ENCODE data around the gene TBX18.

Gene TBX18

DNA sequence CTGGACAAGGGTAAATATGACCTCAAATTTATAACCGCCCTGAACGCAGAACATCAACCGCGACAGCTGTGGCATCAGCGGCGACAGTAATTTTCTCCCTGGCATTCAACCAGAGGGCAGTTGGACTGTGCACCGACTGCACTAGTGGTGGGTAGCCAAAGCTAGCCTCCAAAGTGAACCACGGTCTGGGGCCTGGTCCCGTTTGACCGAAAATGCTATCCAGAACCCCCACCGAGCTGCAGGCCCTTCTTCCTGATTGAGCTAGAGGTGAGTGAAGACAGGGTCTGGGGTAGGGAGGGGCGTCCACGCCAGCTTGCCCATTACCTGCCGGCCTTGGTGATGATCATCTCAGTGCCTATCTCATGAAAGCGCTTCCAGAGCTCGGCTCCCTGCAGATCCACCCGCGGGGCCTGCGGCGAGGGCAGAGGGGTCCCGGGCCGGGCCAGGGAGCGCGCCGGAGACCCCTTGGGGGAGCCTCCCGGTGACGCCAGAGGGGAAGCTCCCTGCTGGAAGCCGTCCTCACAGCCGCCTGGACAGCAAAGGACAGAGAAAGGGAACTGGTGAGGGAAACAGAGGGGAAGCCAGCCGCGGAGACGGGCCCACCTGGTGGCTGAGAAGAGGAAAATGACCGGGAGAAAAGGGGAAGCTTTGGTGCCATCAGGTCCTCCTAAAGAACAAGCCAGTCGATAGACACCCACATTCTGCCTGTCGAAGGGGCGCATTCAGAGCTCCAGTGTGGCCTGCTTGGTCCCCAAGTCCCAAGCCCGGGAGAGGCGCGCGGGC, 2.0 kb downstream of the TBX18 start:
- Histone ChIP-seq H2AFZ (ENCODE audit: low read depth, low read length) (peak overlapping the region; percentile 64), H2BK120ac (ENCODE audit: low read depth, low read length) (peak overlapping the region; percentile 35), H3K4ac (ENCODE audit: low read depth in 1 of 2, low read length in 2 of 2) (peak overlapping the region; percentile 13 to 73), H4K91ac (ENCODE audit: low read length) (peak overlapping the region; percentile 78), H3K23ac (ENCODE audit: low read length in 2 of 2) (peak overlapping the region in 1 of 2 experiments; percentile 72), H3K18ac (ENCODE audit: low read depth in 1 of 2, low read length in 2 of 2) (peak overlapping the region; percentile 46 to 72), H2BK12ac (ENCODE audit: low read length in 2 of 2) (peak overlapping the region in 1 of 2 experiments; percentile 54), H4K8ac (ENCODE audit: low read length) (peak overlapping the region; percentile 85), H3K14ac (ENCODE audit: low read length in 2 of 2) (peak overlapping the region in 1 of 2 experiments; percentile 35), H3K27me3 (ENCODE audit: control insufficient read depth in 1 of 2, insufficient read depth in 1 of 2, low read length in 2 of 2) (peaks cover 0 to 19% of the 10 kb centered on the region in 2 experiments), H3K9me3 (ENCODE audit: control insufficient read depth, low read length) (no peaks in the 10 kb centered on the region), H3K9ac (ENCODE audit: low read length) (peak overlapping the region; percentile 97), H2AK5ac (ENCODE audit: low read length, severe bottlenecking) (no peak overlapping the region), H3K4me3 (ENCODE audit: insufficient read depth in 1 of 2, low read depth in 1 of 2, low read length in 2 of 2) (peak overlapping the region; percentile 69 to 94), H3K79me1 (replicated peaks; ENCODE audit: low read length, poor library complexity, severe bottlenecking) (peaks cover 5% of the 10 kb centered on the region), H2BK5ac (ENCODE audit: low read depth, low read length, poor library complexity, severe bottlenecking) (peak overlapping the region; percentile 69), H3K36me3 (ENCODE audit: control insufficient read depth in 1 of 2, insufficient read depth in 2 of 2, low read depth in 1 of 2, low read length in 2 of 2) (peaks cover 0 to 17% of the 10 kb centered on the region in 2 experiments), H3K27ac (ENCODE audit: low read length, poor library complexity, severe bottlenecking) (peak overlapping the region; percentile 84), H3K4me2 (ENCODE audit: low read length, poor library complexity, severe bottlenecking) (peak overlapping the region; percentile 72), H3K4me1 (ENCODE audit: control insufficient read depth, insufficient read depth, low read depth, low read length) (peaks cover 6% of the 10 kb centered on the region), H2BK15ac (ENCODE audit: low read depth, poor library complexity, severe bottlenecking) (peak overlapping the region; percentile 21)
- 8% methylated on average over 39 of the region's 40 CpGs for WGBS
- DNase-seq = peak; percentile 78

DNA sequence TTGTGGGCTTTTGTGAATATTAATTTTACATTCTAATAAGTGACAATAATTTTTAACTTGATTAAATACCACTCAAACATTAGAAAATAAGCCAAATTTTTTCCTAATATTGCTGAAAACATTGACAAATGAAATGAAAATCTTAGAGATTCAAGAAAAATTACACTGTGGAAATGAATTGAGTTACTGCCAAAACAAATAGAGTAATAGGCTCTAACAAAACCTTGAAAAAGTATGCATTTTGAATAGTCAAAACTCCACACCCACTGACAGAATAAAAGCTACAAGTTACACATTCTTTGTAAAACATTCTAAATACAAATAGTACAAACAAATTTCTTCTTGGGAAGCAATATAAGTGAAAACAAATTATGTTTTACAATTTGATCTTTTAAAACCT, 5.9 kb downstream of the TBX18 start:
- H3K4me1 ChIP-seq (ENCODE audit: control insufficient read depth, insufficient read depth, low read depth, low read length) = peaks cover 2% of the 10 kb centered on the region
- H2BK5ac ChIP-seq (ENCODE audit: low read depth, low read length, poor library complexity, severe bottlenecking) = no peak overlapping the region
- H3K27ac ChIP-seq (ENCODE audit: low read length, poor library complexity, severe bottlenecking) = no peak overlapping the region
- H2AK5ac ChIP-seq (ENCODE audit: low read length, severe bottlenecking) = no peak overlapping the region
- no peak overlapping the region for H2BK120ac ChIP-seq (ENCODE audit: low read depth, low read length)
- no peak overlapping the region for H3K4me2 ChIP-seq (ENCODE audit: low read length, poor library complexity, severe bottlenecking)
- no peak overlapping the region for H3K4me3 ChIP-seq (ENCODE audit: insufficient read depth in 1 of 2, low read depth in 1 of 2, low read length in 2 of 2)
- H3K14ac ChIP-seq (ENCODE audit: low read length in 2 of 2) = no peak overlapping the region
- no peak overlapping the region for H2BK12ac ChIP-seq (ENCODE audit: low read length in 2 of 2)
- H3K4ac ChIP-seq (ENCODE audit: low read depth in 1 of 2, low read length in 2 of 2) = no peak overlapping the region
- H3K79me1 ChIP-seq (replicated peaks; ENCODE audit: low read length, poor library complexity, severe bottlenecking) = peaks cover 12% of the 10 kb centered on the region
- no peak overlapping the region for H3K18ac ChIP-seq (ENCODE audit: low read depth in 1 of 2, low read length in 2 of 2)
- no peak overlapping the region for H3K23ac ChIP-seq (ENCODE audit: low read length in 2 of 2)
- no peak for DNase-seq
- no peaks in the 10 kb centered on the region for H3K27me3 ChIP-seq (ENCODE audit: control insufficient read depth in 1 of 2, insufficient read depth in 1 of 2, low read length in 2 of 2)
- H2AFZ ChIP-seq (ENCODE audit: low read depth, low read length) = no peak overlapping the region
- H3K9ac ChIP-seq (ENCODE audit: low read length) = peak overlapping the region; percentile 97
- H3K36me3 ChIP-seq (ENCODE audit: control insufficient read depth in 1 of 2, insufficient read depth in 2 of 2, low read depth in 1 of 2, low read length in 2 of 2) = peaks cover 0 to 53% of the 10 kb centered on the region in 2 experiments
- no peaks in the 10 kb centered on the region for H3K9me3 ChIP-seq (ENCODE audit: control insufficient read depth, low read length)
- H4K8ac ChIP-seq (ENCODE audit: low read length) = no peak overlapping the region
- no peak overlapping the region for H4K91ac ChIP-seq (ENCODE audit: low read length)
- no peak overlapping the region for H2BK15ac ChIP-seq (ENCODE audit: low read depth, poor library complexity, severe bottlenecking)

- H3K4me1 ChIP-seq (ENCODE audit: control insufficient read depth, insufficient read depth, low read depth, low read length) = peaks cover 2% of the 10 kb centered on the region
- WGBS = 94% methylated on average over 4 of the region's 6 CpGs
These were observed 7.5 kb downstream of the TBX18 start for GRCh38 chr6:84756877-84757276.

DNA sequence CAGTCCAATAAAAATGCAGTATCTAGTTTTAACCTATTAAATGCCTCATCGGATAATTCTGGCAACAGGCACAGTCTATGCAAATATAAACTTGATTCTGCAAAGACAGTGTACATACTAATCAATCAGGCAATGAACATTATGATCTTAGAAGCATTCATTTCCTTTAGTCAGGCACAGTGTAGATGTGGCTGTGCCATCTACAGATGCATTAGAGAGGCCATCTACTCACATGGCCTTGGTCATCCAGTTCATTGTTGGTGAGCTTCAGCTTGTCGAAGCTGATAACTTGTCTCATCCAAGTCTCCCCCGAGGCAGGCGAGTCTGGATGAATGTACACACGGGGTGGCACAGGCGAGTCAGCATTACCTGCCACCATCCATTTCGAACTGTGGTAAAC, 7.9 kb downstream of the TBX18 start:
- peak overlapping the region in 1 of 2 experiments; percentile 15 for H3K4ac ChIP-seq (ENCODE audit: low read depth in 1 of 2, low read length in 2 of 2)
- H3K9me3 ChIP-seq (ENCODE audit: control insufficient read depth, low read length) = no peaks in the 10 kb centered on the region
- no peak overlapping the region for H2AFZ ChIP-seq (ENCODE audit: low read depth, low read length)
- H4K91ac ChIP-seq (ENCODE audit: low read length) = no peak overlapping the region
- no peak overlapping the region for H3K18ac ChIP-seq (ENCODE audit: low read depth in 1 of 2, low read length in 2 of 2)
- peaks cover 2% of the 10 kb centered on the region for H3K4me1 ChIP-seq (ENCODE audit: control insufficient read depth, insufficient read depth, low read depth, low read length)
- no peak overlapping the region for H2BK12ac ChIP-seq (ENCODE audit: low read length in 2 of 2)
- H3K14ac ChIP-seq (ENCODE audit: low read length in 2 of 2) = peak overlapping the region in 1 of 2 experiments; percentile 75
- H3K23ac ChIP-seq (ENCODE audit: low read length in 2 of 2) = no peak overlapping the region
- H3K27me3 ChIP-seq (ENCODE audit: control insufficient read depth in 1 of 2, insufficient read depth in 1 of 2, low read length in 2 of 2) = no peaks in the 10 kb centered on the region
- H3K36me3 ChIP-seq (ENCODE audit: control insufficient read depth in 1 of 2, insufficient read depth in 2 of 2, low read depth in 1 of 2, low read length in 2 of 2) = peaks cover 3 to 74% of the 10 kb centered on the region in 2 experiments
- no peak overlapping the region for H3K9ac ChIP-seq (ENCODE audit: low read length)
- 87% methylated on average over 7 of the region's 7 CpGs for WGBS
- H3K27ac ChIP-seq (ENCODE audit: low read length, poor library complexity, severe bottlenecking) = no peak overlapping the region
- peaks cover 18% of the 10 kb centered on the region for H3K79me1 ChIP-seq (replicated peaks; ENCODE audit: low read length, poor library complexity, severe bottlenecking)
- no peak overlapping the region for H2BK5ac ChIP-seq (ENCODE audit: low read depth, low read length, poor library complexity, severe bottlenecking)
- H4K8ac ChIP-seq (ENCODE audit: low read length) = no peak overlapping the region
- no peak overlapping the region for H3K4me3 ChIP-seq (ENCODE audit: insufficient read depth in 1 of 2, low read depth in 1 of 2, low read length in 2 of 2)
- DNase-seq = no peak
- peak overlapping the region; percentile 86 for H2AK5ac ChIP-seq (ENCODE audit: low read length, severe bottlenecking)
- no peak overlapping the region for H2BK120ac ChIP-seq (ENCODE audit: low read depth, low read length)
- no peak overlapping the region for H2BK15ac ChIP-seq (ENCODE audit: low read depth, poor library complexity, severe bottlenecking)
- no peak overlapping the region for H3K4me2 ChIP-seq (ENCODE audit: low read length, poor library complexity, severe bottlenecking)

More at GRCh38 chr6:84756877-84757276, 7.5 kb downstream of the TBX18 start:
- Histone ChIP-seq H3K27me3 (ENCODE audit: control insufficient read depth in 1 of 2, insufficient read depth in 1 of 2, low read length in 2 of 2) (no peaks in the 10 kb centered on the region), H2BK120ac (ENCODE audit: low read depth, low read length) (no peak overlapping the region), H3K4me3 (ENCODE audit: insufficient read depth in 1 of 2, low read depth in 1 of 2, low read length in 2 of 2) (no peak overlapping the region), H3K79me1 (replicated peaks; ENCODE audit: low read length, poor library complexity, severe bottlenecking) (peaks cover 17% of the 10 kb centered on the region), H3K18ac (ENCODE audit: low read depth in 1 of 2, low read length in 2 of 2) (no peak overlapping the region), H2BK15ac (ENCODE audit: low read depth, poor library complexity, severe bottlenecking) (no peak overlapping the region), H3K36me3 (ENCODE audit: control insufficient read depth in 1 of 2, insufficient read depth in 2 of 2, low read depth in 1 of 2, low read length in 2 of 2) (peaks cover 3 to 69% of the 10 kb centered on the region in 2 experiments), H4K8ac (ENCODE audit: low read length) (no peak overlapping the region), H2AFZ (ENCODE audit: low read depth, low read length) (no peak overlapping the region), H2BK5ac (ENCODE audit: low read depth, low read length, poor library complexity, severe bottlenecking) (no peak overlapping the region), H3K23ac (ENCODE audit: low read length in 2 of 2) (no peak overlapping the region), H2AK5ac (ENCODE audit: low read length, severe bottlenecking) (peak overlapping the region; percentile 86), H3K27ac (ENCODE audit: low read length, poor library complexity, severe bottlenecking) (no peak overlapping the region), H3K14ac (ENCODE audit: low read length in 2 of 2) (no peak overlapping the region), H3K4ac (ENCODE audit: low read depth in 1 of 2, low read length in 2 of 2) (no peak overlapping the region), H3K9me3 (ENCODE audit: control insufficient read depth, low read length) (no peaks in the 10 kb centered on the region), H3K9ac (ENCODE audit: low read length) (no peak overlapping the region), H3K4me2 (ENCODE audit: low read length, poor library complexity, severe bottlenecking) (no peak overlapping the region), H4K91ac (ENCODE audit: low read length) (no peak overlapping the region), H2BK12ac (ENCODE audit: low read length in 2 of 2) (no peak overlapping the region)
- no peak for DNase-seq
